Neural cell (in vitro differentiated cells): ENCODE data around the gene GALE.

ENCODE experiments used
- CTCF ChIP-seq: fragments of 450-650 bp; IDR thresholded peaks from 2 replicates; pipeline ENCODE4 v1.5.1; 2014; ENCODE audit warnings: antibody characterized with exemption, mild to moderate bottlenecking, moderate library complexity; ENCODE audit not compliant: poor library complexity, severe bottlenecking
- EP300 ChIP-seq: fragments of 450-650 bp; conservative IDR thresholded peaks from 2 replicates; pipeline ENCODE4 v1.6.1; 2014; ENCODE audit warnings: antibody characterized with exemption, mild to moderate bottlenecking, moderate library complexity; ENCODE audit not compliant: poor library complexity, severe bottlenecking
- EZH2 ChIP-seq: fragments of 200-600, 300-800 bp; shearing (Covaris generic), sonication (generic); IDR thresholded peaks from 2 replicates; pipeline ENCODE4 v1.6.1; 2014; ENCODE audit warnings: antibody characterized with exemption, low read length, borderline replicate concordance, mild to moderate bottlenecking; ENCODE audit not compliant: insufficient read depth, poor library complexity, severe bottlenecking
- MXI1 ChIP-seq: fragments of 450-650 bp; conservative IDR thresholded peaks from 2 replicates; pipeline ENCODE4 v1.6.1; 2014; ENCODE audit warnings: antibody characterized with exemption, mild to moderate bottlenecking; ENCODE audit not compliant: poor library complexity, severe bottlenecking
- REST ChIP-seq: IDR thresholded peaks from 2 replicates; pipeline ENCODE4 v1.6.1; 2012; ENCODE audit warnings: borderline replicate concordance

- TF ChIP-seq EP300 (no peak), MXI1 (no peak), EZH2 (no peak), CTCF (no peak), REST (no peak)
Measured at GRCh38 chr1:23787701-23788100, 12.9 kb downstream of the GALE start.
